Esophagus squamous epithelium (tissue), 5 donors: ENCODE data around the gene VGLL4. TPM values are rescaled to one million over a fixed set of nuclear protein-coding genes. Genes with fewer than 3 reads are reported as not detected.

ENCODE experiments used
- DNase-seq: peaks from one replicate; lab custom pipeline; 2025; lab: John Stamatoyannopoulos, UW
- H3K27ac ChIP-seq, 4 donors: fragments of 200-600 bp; sonication (generic); one replicate each; pipeline ENCODE4 v1.5.1; 2016 to 2019; ENCODE audit warnings: mild to moderate bottlenecking in 1 of 4
- H3K27me3 ChIP-seq, 4 donors: fragments of 200-600 bp; sonication (generic); 1 replicate in 3 of 4; 2 replicates in 1 of 4; pipeline versions ENCODE4 v1.5.1 to v1.6.0; 2017 to 2021; ENCODE audit warnings: antibody characterized with exemption in 1 of 4
- H3K36me3 ChIP-seq, 3 donors: fragments of 200-600 bp; sonication (generic); one replicate each; pipeline ENCODE4 v1.5.1; 2016 to 2019
- H3K4me1 ChIP-seq, 3 donors: fragments of 200-600 bp; sonication (generic); one replicate each; pipeline ENCODE4 v1.5.1; 2017 to 2019
- H3K4me3 ChIP-seq, 4 donors: fragments of 200-600 bp; sonication (generic); 1 replicate in 3 of 4; 2 replicates in 1 of 4; pipeline ENCODE4 v1.5.1; 2016 to 2019; ENCODE audit warnings: mild to moderate bottlenecking in 2 of 4, moderate library complexity in 1 of 4
- H3K9me3 ChIP-seq, 3 donors: fragments of 200-600 bp; sonication (generic); one replicate each; pipeline ENCODE4 v1.5.1; 2016 to 2019
- CTCF ChIP-seq, 6 experiments: fragments of 450-650 bp in 4 of 6; fragments of 200-600 bp in 2 of 6; sonication (generic) in 2 of 6; IDR thresholded peaks; one replicate each; pipeline ENCODE4 v1.5.1; 2016 to 2019; ENCODE audit warnings: antibody characterized with exemption in 6 of 6, mild to moderate bottlenecking in 4 of 6, moderate library complexity in 4 of 6
- POLR2A ChIP-seq, 4 donors: fragments of 450-650 bp; IDR thresholded peaks; one replicate each; pipeline ENCODE4 v1.6.1; 2017; ENCODE audit warnings: antibody characterized with exemption in 4 of 4, mild to moderate bottlenecking in 4 of 4, moderate library complexity in 3 of 4
- WGBS, 2 donors: methylation state at CpG; one replicate each; pipeline ENCODE4 v1.1.5; 2018; 5-methylcytosine and 5-hydroxymethylcytosine counted together
- intact Hi-C: fragments of 100-400 bp; cut with DNase I; formaldehyde crosslinking; loops from one replicate; pipeline ENCODE4 v1.15.0; 2022
- total RNA-seq, 4 donors: library from RNA; depleted of rRNA; stranded (reverse); fragments of >200 nt; gene quantifications; one replicate each; pipeline ENCODE4 v1.1.0, GENCODE V29; 2016
- donor health status: DM: yes; HTN: yes; CAD: no.

VGLL4 gene
- total RNA-seq, 4 donors from 2014 or later = 31.8 to 50.0 (median 44.5) TPM

- peak overlapping the region in 3 of 4 donors; percentile 36 to 74 (median 43) for H3K27ac ChIP-seq
- no peak for DNase-seq
- no peak overlapping the region for H3K4me3 ChIP-seq
- H3K9me3 ChIP-seq = no peaks in the 10 kb centered on the region
- H3K36me3 ChIP-seq = peaks cover 3 to 60% (median 13%) of the 10 kb centered on the region in 3 donors
- TF ChIP-seq POLR2A (IDR thresholded peaks at IDR 0.05) (no peak), CTCF (IDR thresholded peaks at IDR 0.05) (no peak)
- H3K27me3 ChIP-seq = no peaks in the 10 kb centered on the region
- intact Hi-C loops = no loop called here
- 73 to 100% methylated on average over 3 of the region's 3 CpGs for WGBS, 2 donors
- peaks cover 22 to 64% (median 37%) of the 10 kb centered on the region in 3 donors for H3K4me1 ChIP-seq
Observed at GRCh38 chr3:11554236-11554610, 89.5 kb downstream of the VGLL4 start.

DNA sequence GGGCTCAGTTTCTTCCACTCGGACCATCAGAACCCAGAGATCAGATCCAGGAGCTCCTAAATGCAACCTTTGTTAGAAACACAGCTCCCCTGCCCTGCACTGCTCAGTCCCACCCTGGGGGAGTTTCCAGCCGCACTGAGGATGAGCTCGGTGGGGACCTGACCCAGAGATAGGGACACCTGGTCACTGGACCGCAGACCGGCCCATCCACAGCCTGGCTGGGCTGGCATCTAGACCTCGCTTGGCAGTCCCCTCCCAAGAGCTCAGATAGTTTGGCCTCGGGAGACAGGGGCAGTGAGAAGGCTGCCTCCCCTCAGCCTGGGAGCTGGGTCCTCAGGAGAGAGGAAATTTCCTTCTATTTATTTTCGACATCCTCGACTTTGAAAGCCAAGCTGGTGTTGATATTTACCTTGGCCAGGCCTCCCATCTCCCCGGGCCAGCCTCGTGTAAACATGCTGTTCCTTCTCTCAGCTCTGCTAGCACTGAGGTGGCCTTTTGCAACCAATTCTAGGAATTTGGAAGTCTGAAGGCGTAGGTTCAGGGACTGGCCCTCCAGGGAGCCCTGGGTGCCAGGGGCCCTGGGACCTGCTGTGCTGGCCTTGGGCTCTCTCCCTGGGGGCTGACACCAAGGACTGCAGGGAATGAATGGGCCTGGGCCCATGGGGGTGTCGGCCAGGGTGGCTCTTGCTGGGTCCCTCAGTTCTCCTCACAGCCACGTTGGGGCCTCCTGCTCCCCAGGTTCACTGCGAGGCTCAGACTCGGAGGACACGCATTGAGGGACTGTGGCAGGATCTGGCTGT lies 90.1 kb downstream of the VGLL4 start:
- intact Hi-C loops = no loop called here
- DNase-seq = no peak

GRCh38 chr3:11552289-11553264 lies 91.1 kb downstream of the VGLL4 start:
- Histone ChIP-seq H3K36me3 (peaks cover 0 to 49% (median 3%) of the 10 kb centered on the region in 3 donors), H3K9me3 (no peaks in the 10 kb centered on the region), H3K27ac (peak overlapping the region in 3 of 4 donors; percentile 1 to 74 (median 36)), H3K27me3 (no peaks in the 10 kb centered on the region), H3K4me3 (no peak overlapping the region), H3K4me1 (peaks cover 20 to 47% (median 26%) of the 10 kb centered on the region in 3 donors)
- no peak for DNase-seq
- 90 to 93% methylated on average over 12 to 14 of the region's 16 CpGs for WGBS, 2 donors
- TF ChIP-seq CTCF (IDR thresholded peaks at IDR 0.05) (no peak), POLR2A (IDR thresholded peaks at IDR 0.05) (no peak)
- intact Hi-C loops = no loop called here

More for the DNA sequence above, 90.1 kb downstream of the VGLL4 start:
- no peak overlapping the region for H3K4me3 ChIP-seq
- no peak for TF ChIP-seq POLR2A (IDR thresholded peaks at IDR 0.05)
- no peak for TF ChIP-seq CTCF (IDR thresholded peaks at IDR 0.05)
- peaks cover 22 to 58% (median 35%) of the 10 kb centered on the region in 3 donors for H3K4me1 ChIP-seq
- H3K27ac ChIP-seq = peak overlapping the region in 3 of 4 donors; percentile 36 to 74 (median 43)
- no peaks in the 10 kb centered on the region for H3K27me3 ChIP-seq
- H3K36me3 ChIP-seq = peaks cover 0 to 54% (median 8%) of the 10 kb centered on the region in 3 donors
- no peaks in the 10 kb centered on the region for H3K9me3 ChIP-seq
- WGBS, 2 donors = 50 to 58% methylated on average over 2 to 10 of the region's 17 CpGs

DNA sequence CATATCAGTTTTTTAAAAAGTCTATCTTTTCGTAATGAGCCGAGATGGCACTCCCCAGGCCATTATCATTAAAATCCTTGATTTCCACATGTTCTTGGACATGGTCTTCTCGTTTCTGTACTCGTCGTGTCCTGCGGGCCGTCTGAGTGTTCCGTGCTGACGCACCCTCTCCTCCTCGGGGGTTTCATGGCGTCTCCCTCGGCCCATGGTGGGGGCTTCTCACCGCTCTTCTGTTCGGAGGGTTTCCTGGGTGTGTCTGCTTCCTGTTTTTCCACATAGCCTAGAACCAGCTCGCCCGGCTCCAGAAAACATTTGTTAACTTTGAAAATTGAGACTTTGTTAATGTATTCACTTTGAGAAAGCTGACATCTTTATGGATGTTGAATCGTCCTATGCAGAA lies 92.7 kb downstream of the VGLL4 start:
- intact Hi-C loops = no loop called here
- no peak overlapping the region for H3K27ac ChIP-seq

More for the DNA sequence above, 92.7 kb downstream of the VGLL4 start:
- 87 to 93% methylated on average over 17 of the region's 17 CpGs for WGBS, 2 donors
- no peak for TF ChIP-seq POLR2A (IDR thresholded peaks at IDR 0.05)
- no peak for TF ChIP-seq CTCF (IDR thresholded peaks at IDR 0.05)
- Histone ChIP-seq H3K27me3 (no peaks in the 10 kb centered on the region), H3K9me3 (no peaks in the 10 kb centered on the region), H3K4me1 (peaks cover 9 to 32% (median 16%) of the 10 kb centered on the region in 3 donors), H3K36me3 (peaks cover 0 to 39% (median under 1%) of the 10 kb centered on the region in 3 donors), H3K4me3 (no peak overlapping the region)
- DNase-seq = no peak
